Measurements from ENCODE around the gene FRS2.

DNA sequence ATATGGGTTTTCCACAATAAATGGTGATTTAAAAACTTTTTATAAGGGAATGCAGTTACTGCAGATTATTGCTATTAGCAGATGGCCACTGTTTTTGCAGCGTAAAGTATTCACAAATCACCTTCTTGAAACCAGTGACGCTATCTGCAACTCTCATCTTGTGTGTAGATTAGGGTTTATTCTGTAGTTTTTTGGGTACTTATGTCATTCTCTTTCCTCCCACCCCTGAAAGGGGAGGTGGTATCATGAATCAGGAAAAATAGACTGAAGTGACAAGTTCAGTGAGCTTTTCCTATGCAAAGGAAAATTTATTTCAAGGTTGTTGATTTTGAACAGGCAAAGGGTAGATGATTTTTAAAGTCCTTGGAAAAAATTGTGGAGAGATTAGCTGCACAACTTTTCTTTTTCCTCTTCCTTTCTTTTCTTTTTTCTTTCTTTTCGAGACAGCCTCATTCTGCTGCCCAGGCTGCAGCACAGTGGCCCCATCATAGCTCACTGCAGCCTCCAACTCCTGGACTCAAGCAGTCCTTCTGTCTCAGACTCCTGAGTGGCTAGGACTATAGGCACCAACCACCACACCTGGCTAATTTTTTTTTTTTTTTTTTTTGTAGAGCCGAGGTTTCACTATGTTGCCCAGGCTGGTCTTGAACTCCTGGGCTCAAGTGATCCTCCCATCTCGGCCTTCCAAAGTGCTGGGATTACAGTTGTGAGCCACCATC is 1.6 kb downstream of the FRS2 start:
- TF ChIP-seq POLR2A (IDR thresholded peaks at IDR 0.05) (no peak), POLR2AphosphoS5 (IDR thresholded peaks at IDR 0.05) (no peak), EP300 (IDR thresholded peaks at IDR 0.05) (no peak)
- TF ChIP-seq, protein P1, sequence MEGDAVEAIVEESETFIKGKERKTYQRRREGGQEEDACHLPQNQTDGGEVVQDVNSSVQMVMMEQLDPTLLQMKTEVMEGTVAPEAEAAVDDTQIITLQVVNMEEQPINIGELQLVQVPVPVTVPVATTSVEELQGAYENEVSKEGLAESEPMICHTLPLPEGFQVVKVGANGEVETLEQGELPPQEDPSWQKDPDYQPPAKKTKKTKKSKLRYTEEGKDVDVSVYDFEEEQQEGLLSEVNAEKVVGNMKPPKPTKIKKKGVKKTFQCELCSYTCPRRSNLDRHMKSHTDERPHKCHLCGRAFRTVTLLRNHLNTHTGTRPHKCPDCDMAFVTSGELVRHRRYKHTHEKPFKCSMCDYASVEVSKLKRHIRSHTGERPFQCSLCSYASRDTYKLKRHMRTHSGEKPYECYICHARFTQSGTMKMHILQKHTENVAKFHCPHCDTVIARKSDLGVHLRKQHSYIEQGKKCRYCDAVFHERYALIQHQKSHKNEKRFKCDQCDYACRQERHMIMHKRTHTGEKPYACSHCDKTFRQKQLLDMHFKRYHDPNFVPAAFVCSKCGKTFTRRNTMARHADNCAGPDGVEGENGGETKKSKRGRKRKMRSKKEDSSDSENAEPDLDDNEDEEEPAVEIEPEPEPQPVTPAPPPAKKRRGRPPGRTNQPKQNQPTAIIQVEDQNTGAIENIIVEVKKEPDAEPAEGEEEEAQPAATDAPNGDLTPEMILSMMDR (IDR thresholded peaks at IDR 0.05): no peak

All from gastroesophageal sphincter (tissue), 3 donors.